Activated CD8-positive, alpha-beta memory T cell treated with anti-CD3 and anti-CD28 coated beads, Interleukin-2, amount 50 U/mL, for 4 hours (primary cell): ENCODE measurements around the gene TMBIM1.
"Not testable (repeated sequence)": the region's sequence is repeated elsewhere in the genome, so short reads cannot be mapped to it uniquely, and the experiment has no call there.

Experiments used
- DNase-seq: peaks from one replicate; pipeline ENCODE4 v3.0.0-alpha.2; 2020

TMBIM1 gene

DNA sequence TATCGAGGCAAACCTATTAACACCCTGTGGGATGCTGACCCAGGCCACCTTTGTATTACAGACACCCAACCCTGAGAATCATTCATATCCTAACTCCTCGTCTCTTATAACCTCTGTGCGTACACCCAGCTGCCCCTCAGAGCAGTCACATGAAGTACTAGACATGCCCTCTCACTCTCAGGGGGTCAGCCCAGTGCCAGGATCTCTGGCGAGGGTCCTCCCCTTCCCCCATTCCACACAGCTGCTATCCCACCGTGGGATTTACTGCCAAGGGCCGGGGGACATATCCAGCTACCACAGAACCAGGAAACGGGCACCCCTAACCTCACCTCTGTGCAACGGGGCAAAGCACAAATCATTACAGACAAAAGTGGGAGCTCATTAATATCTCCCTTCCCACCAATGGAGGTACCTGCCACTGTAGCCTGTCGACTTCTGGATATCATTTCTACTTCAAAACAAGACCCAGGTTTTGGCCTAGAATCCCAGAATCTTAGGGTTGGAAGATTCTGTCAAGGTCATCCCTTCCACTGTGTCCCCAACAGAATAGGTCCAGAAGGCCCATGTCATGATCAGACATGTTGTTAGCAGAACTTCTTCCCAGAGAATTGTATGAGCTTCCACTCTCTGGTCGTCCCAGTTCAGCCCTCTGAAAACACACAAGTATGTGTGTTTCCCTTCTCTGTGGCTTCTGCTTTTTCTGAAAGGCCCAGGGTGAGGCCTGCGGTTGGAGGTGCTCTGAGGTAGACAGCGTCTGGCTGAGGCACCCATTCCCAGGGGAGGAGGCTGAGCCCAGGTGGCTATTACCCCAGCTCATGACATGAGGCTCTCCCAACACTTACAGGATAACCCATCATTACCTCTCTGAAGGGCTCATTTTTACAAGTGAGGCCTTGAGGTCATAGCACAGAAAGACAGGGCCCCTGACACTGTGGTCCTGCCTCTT, 1.7 kb downstream of the TMBIM1 start:
- DNase-seq, result peak; percentile 47

- DNase-seq, result no peak
These were observed 2.5 kb downstream of the TMBIM1 start for GRCh38 chr2:218289639-218290315.

DNA sequence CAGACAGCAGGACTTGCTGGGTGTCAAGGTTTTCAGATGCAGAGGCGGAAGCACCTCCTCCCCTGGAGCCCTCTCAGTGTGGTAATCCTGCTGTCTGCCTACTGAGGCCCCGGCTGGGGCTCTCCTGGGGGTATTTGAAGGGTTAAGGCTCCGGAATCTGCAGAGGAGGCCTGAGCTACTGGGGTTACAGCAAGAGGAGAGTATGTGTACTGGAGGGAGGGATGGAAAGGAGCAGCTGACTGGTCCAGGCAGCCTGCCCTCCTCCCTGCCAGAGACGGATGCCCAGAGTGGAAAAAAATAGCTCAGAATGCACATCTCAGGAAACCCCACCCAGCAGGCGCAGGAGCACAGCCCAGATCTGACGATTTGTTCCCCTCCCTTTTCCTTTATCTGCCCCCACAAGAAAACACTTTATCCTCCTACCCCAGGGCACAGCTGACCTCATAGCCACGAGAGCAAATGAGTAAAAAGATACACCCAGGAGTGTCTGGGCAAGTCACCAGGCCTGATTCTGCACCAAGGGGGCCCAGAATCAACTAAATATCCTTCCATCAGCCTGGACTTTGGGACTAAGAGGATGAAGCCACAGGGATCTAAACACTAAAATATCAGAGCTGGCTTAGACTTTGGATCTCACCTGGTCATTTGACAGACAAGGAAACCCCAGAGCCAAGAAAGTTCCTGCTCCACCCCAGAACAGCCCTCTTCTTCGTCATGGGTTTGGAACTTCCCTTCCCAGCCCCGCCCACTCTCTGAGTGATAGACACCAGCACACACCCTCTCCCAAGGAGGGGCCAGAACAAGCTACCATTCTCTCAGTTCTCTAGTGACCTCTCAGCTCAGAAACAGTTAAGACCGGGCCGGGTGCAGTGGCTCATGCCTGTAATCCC, 5.5 kb downstream of the TMBIM1 start:
- peak; percentile 76 for DNase-seq

- DNase-seq, result no peak
These were observed 6.7 kb downstream of the TMBIM1 start for GRCh38 chr2:218285604-218286003.

- peak; percentile 55 for DNase-seq
These were observed 8.0 kb downstream of the TMBIM1 start for GRCh38 chr2:218284106-218284811.

DNA sequence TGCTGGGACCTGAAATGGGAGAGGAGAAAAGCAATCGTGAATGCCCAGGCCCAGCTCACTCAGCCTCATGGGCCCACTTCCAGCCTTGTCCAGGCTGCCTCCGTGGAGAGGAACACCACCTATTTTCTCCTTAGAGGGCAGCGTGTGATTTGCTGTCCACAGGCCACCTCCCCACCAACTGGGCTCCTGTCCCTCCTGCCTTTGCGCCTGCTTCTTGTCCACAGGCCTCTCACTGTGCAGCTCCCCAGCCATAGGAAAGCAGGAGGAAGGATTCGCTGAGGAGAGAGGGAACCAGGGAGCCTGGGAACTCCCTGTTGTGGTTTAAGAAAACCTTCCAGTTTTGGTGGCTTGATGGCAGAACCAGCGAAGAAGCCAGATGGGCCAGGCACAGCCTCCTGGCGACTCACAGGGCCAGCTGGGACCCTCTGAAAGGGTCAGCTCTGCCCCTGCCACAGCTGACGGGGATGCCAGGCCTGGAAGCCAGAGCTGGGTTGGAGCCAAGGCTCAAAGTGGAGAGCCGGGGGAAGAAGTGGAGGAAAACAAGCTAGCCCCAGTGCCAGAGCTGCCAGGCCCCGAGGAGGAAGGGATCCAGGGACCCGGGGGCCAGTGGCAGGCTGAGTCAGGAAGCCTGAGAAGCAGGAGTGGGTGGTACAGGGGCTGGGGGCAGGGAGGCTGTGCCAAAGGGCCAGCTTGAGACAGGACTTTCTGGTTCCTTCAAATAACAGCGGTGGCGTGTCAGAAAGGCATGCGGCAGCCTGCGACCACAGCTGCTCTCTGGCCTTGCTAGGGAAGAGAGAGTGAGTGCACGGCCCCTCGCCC, 9.9 kb downstream of the TMBIM1 start:
- DNase-seq, result no peak

DNA sequence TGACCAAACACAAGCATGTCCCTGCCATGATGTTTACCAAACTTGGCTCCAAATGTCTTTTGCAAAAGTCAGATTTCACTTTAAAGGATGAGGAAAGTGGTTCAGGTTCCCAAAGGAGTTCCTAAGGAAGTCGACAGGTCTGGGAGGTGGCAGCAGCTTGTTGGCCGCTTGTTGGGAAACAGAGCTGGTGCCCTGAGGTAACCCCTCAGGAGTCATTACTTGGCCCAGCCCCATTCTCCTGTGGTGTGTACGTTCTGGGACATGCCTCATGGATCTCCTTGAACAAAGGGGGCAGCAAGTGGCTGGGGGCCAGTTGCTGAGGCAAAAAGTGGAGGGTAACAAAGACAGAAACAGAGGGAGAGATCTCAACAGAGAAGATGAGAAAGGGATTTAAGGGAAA, 10.9 kb downstream of the TMBIM1 start:
- no peak for DNase-seq

DNA sequence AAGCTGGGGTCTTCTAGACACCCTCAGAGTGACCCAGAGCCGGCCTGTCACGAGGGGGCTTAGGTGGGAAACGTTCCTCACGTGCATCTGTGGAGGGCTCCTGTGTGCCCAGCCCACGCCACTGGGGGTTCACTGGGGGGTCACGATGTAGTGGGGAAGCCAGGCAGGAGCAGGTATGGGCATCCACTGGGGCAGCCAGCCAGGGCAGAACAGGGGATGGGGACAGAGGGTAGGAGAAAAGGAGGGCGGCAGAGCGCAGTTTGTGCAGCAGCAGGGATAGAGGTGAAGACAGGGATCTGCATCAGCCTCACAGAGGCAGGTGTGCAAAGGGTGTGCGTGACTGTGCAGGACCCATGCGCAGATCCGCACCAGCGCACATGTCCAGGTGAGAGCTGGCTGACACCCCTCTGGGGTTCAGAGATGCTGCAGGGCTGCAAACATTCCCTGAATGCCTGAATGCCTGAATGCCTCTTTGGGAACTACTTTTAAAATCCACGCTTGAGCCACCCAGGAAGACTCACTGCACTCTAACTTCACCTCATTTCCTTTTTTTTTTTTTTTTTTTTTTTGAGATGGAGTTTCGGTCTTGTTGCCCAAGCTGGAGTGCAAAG, 11.9 kb downstream of the TMBIM1 start:
- no peak for DNase-seq

DNA sequence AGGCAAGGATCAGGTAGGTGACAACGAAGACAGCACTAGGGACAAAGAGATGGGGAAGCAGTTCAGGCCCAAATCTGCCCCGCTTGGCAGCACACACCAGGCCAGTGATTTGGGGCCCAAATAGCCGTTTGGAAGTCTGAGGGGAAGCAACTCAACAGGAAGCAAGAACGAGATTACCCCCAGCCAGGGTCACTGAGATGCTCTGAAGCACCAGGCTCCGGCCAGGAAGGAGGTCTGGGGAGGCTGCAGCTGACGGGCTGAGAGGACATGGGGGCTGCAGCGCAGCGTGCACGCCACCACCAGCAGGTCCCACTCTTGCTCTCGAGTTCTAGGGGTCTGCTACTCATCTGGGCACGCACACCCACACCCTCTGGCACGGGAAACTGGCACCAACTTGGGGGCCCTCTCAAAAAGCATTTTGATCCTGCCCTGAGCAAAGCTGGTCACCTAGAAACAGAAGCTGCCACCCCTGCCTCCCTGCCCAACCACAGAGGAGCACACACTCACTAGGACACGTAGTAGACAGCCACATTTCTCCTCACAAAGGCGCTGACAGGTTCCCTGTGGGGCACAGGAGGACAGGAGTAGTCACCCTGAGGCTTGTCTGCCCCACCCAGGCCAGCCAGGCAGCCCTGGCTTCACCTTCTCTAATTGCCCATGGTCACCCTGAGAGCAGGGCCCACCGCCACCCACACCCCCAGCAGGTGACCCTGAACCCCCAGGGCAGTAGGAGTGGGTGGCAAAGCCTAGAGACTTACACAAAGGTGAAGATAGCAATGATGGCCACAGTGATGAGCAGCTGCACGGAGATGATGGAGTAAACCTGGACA, 13.6 kb downstream of the TMBIM1 start:
- DNase-seq, result no peak

- no peak for DNase-seq
These were observed 14.4 kb downstream of the TMBIM1 start for GRCh38 chr2:218277921-218278320.

GRCh38 chr2:218276986-218277755, 15.1 kb downstream of the TMBIM1 start:
- DNase-seq, result no peak

DNA sequence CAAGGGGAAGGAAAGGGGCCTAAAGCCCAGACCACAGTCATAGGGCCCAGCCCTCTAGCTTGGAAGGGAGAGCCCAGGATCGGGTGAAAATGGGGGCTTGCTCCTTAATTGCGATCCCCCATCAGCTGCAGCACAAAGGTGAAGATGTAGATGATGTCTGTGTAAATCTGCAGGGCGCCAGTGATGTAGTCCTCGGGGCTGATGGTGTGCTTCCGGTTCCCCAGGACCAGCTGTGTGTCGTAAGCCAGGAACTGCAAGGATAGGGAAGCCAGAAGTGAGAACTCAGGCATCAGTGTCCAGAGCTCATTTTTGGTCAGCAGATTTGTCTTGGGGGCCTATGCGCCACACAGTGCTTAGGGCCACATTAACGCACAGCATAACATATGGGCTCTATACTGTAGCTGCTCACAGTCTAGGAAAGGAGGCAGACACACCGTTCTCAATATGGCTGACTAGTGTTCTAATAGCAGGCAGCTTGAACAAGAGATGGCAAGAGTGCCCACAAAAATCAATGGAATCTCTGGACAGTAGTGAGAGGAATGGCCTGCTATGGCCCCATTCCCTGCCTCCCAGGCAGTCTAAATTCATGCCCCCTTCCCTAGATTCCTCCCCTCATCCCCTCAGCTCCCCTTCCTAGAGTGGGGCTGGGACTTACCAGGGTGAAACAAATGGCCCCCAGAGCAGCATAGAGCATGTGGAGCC, 16.8 kb downstream of the TMBIM1 start:
- no peak for DNase-seq

DNA sequence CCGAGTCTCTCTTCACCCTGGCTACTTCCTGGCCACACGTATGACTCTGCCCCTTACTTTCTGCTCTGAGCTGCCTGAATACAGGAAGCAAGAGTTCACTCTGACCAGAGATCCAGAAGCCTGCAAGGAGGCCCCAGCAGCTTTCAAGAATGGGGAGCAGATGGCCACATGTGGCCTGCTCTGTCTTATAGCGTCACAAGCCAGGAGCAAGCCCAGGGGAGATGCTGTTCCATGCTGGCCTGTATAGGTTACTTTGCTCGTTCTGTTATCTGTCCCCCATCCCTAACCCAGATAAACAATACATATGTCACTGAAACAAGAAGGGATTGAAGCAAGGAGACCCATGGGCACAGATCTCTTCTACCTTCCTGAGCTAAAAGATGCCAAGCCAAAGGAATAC, 17.7 kb downstream of the TMBIM1 start:
- DNase-seq, result no peak

- DNase-seq, result no peak
These were observed 18.4 kb downstream of the TMBIM1 start for GRCh38 chr2:218273908-218274249.

DNA sequence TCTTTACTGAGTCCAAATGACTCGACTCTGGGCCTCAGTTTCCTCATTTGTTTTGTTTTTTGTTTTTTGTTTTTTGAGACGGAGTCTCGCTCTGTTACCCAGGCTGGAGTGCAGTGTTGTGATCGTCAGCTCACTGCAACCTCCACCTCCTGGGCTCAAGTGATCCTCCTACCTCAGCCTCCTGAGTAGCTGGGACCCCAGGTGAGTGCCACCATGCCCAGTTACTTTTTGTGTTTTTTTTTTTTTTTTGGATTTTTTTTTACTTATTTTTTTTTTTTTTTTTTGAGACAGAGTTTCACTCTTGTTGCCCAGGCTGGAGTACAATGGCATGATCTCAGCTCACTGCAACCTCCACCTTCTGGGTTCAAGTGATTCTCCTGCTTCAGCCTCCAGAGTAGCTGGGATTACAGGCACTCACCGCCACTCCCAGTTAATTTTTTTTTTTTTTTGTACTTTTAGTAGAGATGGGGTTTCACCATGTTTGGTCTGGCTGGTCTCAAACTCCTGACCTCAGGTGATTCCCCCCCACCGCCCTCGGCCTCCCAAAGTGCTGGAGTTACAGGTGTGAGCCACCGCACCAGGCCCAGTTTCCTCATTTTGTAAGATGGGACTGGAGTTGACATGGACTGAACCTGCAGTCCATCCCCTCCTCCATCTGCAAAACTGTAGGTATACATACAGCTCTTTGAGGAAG, 18.9 kb downstream of the TMBIM1 start:
- not testable (repeated sequence) for DNase-seq

- DNase-seq, result peak; percentile 79
These were observed 19.6 kb downstream of the TMBIM1 start for GRCh38 chr2:218272531-218273212.

GRCh38 chr2:218271865-218272530, 20.3 kb downstream of the TMBIM1 start:
- DNase-seq, result no peak
